SH-SY5Y (cell line): Measurements from ENCODE around the gene DENND1B.

Source experiments
- GATA2 ChIP-seq: IDR thresholded peaks from 2 replicates; pipeline ENCODE4 v1.6.1; 2011; ENCODE audit warnings: mild to moderate bottlenecking, low read depth, low read length
- GATA3 ChIP-seq: IDR thresholded peaks from 2 replicates; pipeline ENCODE4 v1.6.1; 2011; ENCODE audit warnings: low read depth, mild to moderate bottlenecking, low read length, moderate library complexity

DNA sequence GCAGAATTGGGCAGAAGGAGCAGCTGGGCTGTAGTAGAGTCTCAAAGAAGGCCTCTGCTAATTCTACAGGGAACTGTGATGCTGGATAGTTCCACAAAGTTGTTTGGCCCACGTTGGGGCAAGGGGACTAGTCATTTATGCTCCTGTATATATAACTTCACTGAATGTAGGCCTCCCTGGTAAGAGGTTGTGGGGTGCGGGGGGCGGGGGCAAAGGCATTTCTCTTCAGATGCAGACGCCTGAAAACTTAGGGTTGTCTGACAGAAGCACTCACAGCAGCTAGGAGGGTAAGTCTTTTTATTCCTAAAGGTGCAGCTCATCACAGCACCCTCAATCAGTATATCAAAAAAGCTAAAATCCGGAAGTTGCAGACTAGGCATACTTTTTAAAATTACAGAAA is 38.5 kb upstream of the DENND1B start:
- TF ChIP-seq GATA2: no peak
- no peak for TF ChIP-seq GATA3
